OCI-LY7 (cell line): ENCODE measurements around the gene GABRB3.

ENCODE experiments used
- CTCF ChIP-seq: fragments of 200-600 bp; sonication (generic); conservative IDR thresholded peaks from 2 replicates; pipeline ENCODE4 v1.5.1; 2014; ENCODE audit warnings: mild to moderate bottlenecking, antibody characterized with exemption, low read length, moderate library complexity, mixed read lengths
- EZH2phosphoT487 ChIP-seq: fragments of 200-600 bp; sonication (generic); IDR thresholded peaks from 2 replicates; pipeline ENCODE4 v1.6.1; 2018; ENCODE audit warnings: low read depth, borderline replicate concordance, mild to moderate bottlenecking, mixed run types, antibody characterized with exemption, low read length, moderate library complexity, mixed read lengths

- TF ChIP-seq CTCF (no peak), EZH2phosphoT487 (no peak)
These were observed 137.8 kb downstream of the GABRB3 start for GRCh38 chr15:26635105-26635504.
